ENCODE data around the gene GFRA4. TPM values are rescaled to one million over a fixed set of nuclear protein-coding genes. Genes with fewer than 3 reads are reported as not detected.

Gene GFRA4
- total and polyA plus RNA-seq, 7 donors: not detected

GRCh38 chr20:3674447-3674846 is 11.2 kb upstream of the GFRA4 start:
- Histone ChIP-seq H3K36me3 (ENCODE audit: insufficient read depth in 1 of 2, low read depth in 1 of 2) (no peaks in the 10 kb centered on the region), H3K4me1 (no peaks in the 10 kb centered on the region), H3K27ac (no peak overlapping the region), H3K27me3 (ENCODE audit: insufficient read depth in 3 of 3, low read length in 2 of 3) (peaks cover 0 to 36% (median 4%) of the 10 kb centered on the region in 3 donors), H3K9me3 (no peaks in the 10 kb centered on the region), H3K4me3 (no peak overlapping the region)
- 78 to 85% (median 79%) methylated on average over 10 of the region's 10 CpGs for WGBS, 3 donors
- intact Hi-C loops (cut with DNase I): loop anchor here in 1 of 2 donors (10.0 kb wide), 1 partner anchor 410 kb away; no protein-coding TSS in a partner anchor
- ATAC-seq (no peak), DNase-seq (no peak)
- no peak for TF ChIP-seq CTCF (IDR thresholded peaks at IDR 0.05)

GRCh38 chr20:3673221-3674070 is 10.2 kb upstream of the GFRA4 start:
- Histone ChIP-seq H3K9me3 (no peaks in the 10 kb centered on the region), H3K27ac (no peak overlapping the region), H3K36me3 (ENCODE audit: insufficient read depth in 1 of 2, low read depth in 1 of 2) (no peaks in the 10 kb centered on the region), H3K4me3 (no peak overlapping the region), H3K4me1 (no peaks in the 10 kb centered on the region), H3K27me3 (ENCODE audit: insufficient read depth in 3 of 3, low read length in 2 of 3) (peaks cover 0 to 36% (median 4%) of the 10 kb centered on the region in 3 donors)
- ATAC-seq (no peak), DNase-seq (no peak)
- intact Hi-C loops (cut with DNase I): loop anchor here in 1 of 2 donors (10.0 kb wide), 1 partner anchor 411 kb away; no protein-coding TSS in a partner anchor
- no peak for TF ChIP-seq CTCF (IDR thresholded peaks at IDR 0.05)
- 66 to 74% (median 70%) methylated on average over 71 to 90 of the region's 90 CpGs for WGBS, 3 donors

- DNase-seq (no peak), ATAC-seq (no peak)
- 55 to 64% (median 56%) methylated on average over 55 to 58 of the region's 58 CpGs for WGBS, 3 donors
- Histone ChIP-seq H3K4me3 (no peak overlapping the region), H3K27me3 (ENCODE audit: insufficient read depth in 3 of 3, low read length in 2 of 3) (peaks cover 0 to 36% (median 4%) of the 10 kb centered on the region in 3 donors), H3K4me1 (no peaks in the 10 kb centered on the region), H3K27ac (no peak overlapping the region), H3K9me3 (no peaks in the 10 kb centered on the region), H3K36me3 (ENCODE audit: insufficient read depth in 1 of 2, low read depth in 1 of 2) (no peaks in the 10 kb centered on the region)
- intact Hi-C loops (cut with DNase I): loop anchor here in 1 of 2 donors (10.0 kb wide), 1 partner anchor 412 kb away; no protein-coding TSS in a partner anchor
- no peak for TF ChIP-seq CTCF (IDR thresholded peaks at IDR 0.05)
Observed at GRCh38 chr20:3672547-3673171, 9.5 kb upstream of the GFRA4 start.

- intact Hi-C loops (cut with DNase I): loop anchor here in 1 of 2 donors (10.0 kb wide), 1 partner anchor 413 kb away; no protein-coding TSS in a partner anchor
- Histone ChIP-seq H3K36me3 (ENCODE audit: insufficient read depth in 1 of 2, low read depth in 1 of 2) (no peaks in the 10 kb centered on the region), H3K9me3 (no peaks in the 10 kb centered on the region), H3K27me3 (ENCODE audit: insufficient read depth in 3 of 3, low read length in 2 of 3) (peaks cover 0 to 36% (median 4%) of the 10 kb centered on the region in 3 donors), H3K27ac (no peak overlapping the region), H3K4me1 (no peaks in the 10 kb centered on the region), H3K4me3 (no peak overlapping the region)
- ATAC-seq (no peak), DNase-seq (no peak)
- 67 to 73% (median 69%) methylated on average over 23 of the region's 23 CpGs for WGBS, 3 donors
- TF ChIP-seq CTCF (IDR thresholded peaks at IDR 0.05): no peak
Observed at GRCh38 chr20:3671986-3672546, 8.9 kb upstream of the GFRA4 start.
